Fibroblast of skin of left biceps (primary cell): ENCODE results near the gene NUMB.

Experiments
- DNase-seq, 2 experiments: peaks; one replicate each; pipeline ENCODE4 v3.0.0-alpha.2; 2013; ENCODE audit warnings: low read depth in 2 of 2

NUMB gene

DNA sequence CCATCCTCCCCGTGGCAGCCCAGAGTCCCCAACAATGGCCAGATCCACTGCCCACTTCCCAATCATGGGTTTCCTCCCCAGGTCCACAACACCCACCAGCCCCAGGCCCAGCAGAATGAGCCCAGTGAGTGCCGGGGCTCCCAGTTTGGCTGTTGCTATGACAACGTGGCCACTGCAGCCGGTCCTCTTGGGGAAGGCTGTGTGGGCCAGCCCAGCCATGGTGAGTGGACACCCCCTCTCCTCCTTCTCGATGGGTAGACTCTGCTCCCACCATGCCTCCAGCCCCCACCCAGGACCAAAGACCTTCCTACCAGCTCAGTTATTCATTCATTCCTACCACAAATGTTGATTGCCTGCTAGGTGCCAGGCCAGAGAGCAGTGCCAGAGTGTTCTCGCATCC lies 197.3 kb downstream of the NUMB start:
- no peak for DNase-seq

DNA sequence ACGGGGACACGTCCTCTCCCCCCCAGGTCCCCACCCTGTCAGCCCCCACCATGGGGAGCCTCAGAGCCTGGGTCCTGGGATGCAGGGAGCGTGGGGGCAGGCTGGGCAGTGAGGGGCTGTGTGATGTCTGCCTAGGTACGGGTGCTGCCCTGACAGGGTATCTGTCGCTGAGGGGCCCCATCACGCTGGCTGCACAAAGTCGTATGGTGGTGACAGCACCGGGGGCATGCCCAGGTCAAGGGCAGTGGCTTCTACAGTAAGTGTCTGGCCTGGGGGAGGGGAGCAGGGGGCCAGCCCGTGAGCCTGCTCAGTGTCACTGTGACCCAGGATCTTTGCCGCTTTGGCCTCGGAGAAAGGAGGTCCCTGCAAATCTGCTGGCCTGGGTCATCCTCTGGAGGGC lies 197.8 kb downstream of the NUMB start:
- DNase-seq: no peak

DNA sequence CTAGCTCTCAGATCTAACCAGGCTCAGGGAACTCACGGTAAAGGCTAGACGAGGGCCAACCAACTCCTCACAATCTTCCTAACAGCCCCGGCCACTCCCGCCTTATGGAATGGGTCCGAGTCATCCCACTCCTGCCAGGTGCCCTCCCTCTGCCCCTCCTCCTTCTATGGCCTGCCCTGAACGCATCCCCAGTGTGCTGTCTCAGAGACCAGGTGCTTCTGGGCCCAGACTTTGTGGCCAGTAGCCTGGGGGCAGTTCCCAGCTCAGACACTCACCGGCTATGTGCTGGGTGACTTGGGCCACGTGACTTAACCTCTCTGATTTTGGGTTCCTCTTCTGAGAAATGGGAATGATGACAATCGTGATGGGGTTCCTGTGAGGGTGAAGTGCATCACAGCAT lies 198.5 kb downstream of the NUMB start:
- no peak for DNase-seq

DNA sequence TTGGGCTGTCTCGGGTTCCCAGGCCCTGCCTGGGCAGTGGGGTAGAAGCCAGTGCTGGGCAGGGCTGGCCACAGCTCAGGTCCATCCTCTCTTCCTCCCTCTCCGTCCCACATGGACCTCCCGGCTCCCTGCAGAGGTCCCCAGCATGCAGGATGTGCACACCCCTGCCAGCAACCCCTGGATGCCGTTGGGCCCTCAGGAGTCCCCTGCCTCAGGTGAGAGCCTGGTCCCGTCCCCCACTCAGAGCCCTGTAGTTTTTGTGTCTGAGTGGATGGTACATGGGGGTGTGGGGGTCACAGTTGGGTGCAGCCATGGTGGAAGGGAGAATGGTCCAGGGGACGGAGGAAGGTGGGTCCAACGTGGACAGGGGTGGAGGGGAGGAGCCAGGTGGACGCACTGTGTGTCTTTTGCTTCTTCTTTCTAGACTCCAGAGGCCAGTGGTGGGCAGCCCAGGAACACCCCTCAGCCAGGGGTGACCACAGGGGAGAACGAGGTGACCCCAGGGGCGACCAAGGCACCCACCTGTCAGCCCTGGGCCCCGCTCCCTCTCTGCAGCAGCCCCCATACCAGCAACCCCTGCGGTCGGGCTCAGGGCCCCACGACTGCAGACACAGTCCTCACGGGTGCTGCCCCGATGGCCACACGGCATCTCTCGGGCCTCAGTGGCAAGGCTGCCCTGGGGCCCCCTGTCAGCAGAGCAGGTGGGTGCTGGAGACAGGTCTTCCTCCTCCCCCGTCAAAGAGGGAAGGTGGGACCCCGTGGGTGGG lies 199.3 kb downstream of the NUMB start:
- no peak for DNase-seq

DNA sequence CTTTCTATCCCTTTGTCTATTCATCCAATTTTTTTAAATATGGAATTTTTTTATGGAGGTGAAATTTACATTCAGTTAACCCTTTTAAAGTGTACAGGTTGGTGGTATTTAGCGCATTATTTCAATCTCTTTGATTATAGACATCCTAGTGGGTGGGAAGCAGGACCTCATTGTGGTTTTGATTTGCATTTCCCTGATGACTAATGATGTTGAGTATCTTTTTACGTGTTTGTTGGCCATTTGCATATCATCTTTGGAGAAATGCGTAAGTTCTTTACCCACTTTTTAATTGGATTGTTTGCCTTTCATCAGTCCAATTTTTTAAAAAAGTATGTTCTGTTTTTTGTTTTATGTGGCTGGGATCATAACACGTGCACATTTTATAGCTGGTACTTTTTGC lies 200.3 kb downstream of the NUMB start:
- DNase-seq: no peak

DNA sequence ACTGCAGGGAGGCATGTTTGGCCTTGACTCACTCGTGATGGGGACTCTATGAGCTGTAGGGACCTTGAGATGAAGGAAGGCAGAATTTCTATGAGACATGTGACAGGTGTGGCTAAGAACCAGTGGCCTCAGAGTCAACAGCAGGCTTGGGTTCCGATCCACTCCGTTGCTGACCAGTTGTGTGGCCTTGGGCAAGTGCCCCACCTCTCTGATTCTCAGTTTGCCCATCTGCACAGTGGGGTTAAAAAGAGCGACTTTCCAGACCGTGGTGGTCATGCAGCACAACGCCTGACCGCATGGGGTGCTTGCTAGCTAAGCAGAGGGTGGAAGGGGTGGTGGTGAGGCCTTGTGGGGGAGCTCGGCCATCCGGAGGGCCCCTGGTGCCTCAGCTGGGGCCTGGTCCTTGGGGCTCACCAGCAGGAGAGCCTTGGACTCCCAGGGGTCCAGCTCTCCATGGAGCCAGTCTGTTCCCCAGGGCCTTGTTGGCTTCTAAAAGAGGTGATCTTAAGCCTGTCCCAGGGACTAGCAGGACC lies 202.6 kb downstream of the NUMB start:
- no peak for DNase-seq

DNA sequence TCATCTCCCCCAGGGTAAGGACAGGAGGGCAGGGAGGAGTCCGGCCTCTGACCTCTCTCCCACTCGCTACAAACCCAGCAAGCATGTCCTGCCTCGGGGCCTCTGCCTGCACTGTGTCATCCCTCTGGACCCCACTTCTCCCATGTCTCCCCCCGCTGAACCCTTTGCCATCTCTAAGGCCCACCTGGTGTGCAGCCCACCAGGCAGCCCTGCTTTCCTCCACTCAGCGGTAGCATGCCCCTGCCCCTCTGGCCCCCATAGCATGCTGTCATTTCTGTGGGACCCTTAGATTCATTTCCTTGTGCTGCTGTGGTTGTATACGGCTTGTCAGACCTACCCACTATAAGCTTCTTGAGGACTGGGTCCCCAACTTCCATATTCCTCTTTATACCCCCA lies 203.3 kb downstream of the NUMB start:
- DNase-seq: no peak

DNA sequence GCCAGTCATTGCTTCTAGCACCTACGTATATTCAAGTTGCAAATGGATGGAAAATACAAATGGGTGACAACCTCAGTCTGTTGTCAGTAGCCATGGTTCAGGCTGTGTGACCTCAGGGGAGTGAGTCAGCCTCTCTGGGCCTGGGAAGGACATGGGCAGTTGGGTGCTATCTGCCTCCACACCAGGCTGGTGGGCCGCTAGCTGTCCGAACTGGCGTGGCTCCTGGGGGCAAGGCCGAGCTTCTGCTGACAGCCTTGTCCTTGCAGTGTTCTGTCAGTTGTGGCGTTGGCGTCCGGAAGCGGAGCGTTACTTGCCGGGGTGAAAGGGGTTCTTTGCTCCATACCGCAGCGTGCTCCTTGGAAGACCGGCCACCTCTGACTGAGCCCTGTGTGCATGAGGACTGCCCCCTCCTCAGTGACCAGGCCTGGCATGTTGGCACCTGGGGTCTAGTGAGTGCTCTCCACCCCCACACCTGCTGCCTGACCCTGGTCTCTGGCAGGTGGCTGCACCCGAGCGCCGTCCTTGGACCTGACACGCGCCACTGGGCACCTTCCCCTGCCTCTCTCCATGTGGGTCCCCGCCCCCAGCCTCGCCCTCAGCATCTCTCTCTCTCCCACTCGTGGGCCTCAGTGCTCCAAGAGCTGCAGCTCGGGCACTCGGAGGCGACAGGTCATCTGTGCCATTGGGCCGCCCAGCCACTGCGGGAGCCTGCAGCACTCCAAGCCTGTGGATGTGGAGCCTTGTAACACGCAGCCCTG lies 203.9 kb downstream of the NUMB start:
- DNase-seq: no peak

DNA sequence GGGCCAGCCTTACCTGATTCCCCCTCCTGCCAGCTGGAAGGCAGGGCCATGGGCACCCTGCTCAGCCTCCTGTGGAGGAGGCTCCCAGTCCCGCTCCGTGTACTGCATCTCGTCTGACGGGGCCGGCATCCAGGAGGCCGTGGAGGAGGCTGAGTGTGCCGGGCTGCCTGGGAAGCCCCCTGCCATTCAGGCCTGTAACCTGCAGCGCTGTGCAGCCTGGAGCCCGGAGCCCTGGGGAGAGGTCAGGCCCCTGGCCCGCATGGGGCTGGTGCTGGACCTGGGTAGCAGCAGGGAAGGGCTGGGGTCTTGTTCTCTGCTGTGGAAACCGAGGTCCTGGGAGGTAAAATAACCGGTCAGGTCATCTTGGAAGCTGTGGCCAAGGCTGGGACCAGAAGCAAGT lies 204.6 kb downstream of the NUMB start:
- DNase-seq: no peak

DNA sequence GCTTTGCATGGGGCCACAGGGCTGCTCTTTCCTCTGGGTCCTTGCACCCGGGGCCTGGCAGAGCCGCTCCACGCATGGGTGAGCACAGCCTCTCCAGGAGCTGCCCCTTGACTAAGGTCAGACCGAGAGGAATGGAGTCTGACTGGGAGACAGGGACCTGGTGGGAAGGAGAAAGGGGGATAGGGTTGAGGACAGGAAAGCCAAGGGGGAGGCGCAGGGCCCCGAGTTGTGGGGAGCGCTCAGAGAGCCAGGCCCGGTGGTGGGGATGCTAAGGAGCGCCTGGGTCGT lies 205.1 kb downstream of the NUMB start:
- DNase-seq: no peak

DNA sequence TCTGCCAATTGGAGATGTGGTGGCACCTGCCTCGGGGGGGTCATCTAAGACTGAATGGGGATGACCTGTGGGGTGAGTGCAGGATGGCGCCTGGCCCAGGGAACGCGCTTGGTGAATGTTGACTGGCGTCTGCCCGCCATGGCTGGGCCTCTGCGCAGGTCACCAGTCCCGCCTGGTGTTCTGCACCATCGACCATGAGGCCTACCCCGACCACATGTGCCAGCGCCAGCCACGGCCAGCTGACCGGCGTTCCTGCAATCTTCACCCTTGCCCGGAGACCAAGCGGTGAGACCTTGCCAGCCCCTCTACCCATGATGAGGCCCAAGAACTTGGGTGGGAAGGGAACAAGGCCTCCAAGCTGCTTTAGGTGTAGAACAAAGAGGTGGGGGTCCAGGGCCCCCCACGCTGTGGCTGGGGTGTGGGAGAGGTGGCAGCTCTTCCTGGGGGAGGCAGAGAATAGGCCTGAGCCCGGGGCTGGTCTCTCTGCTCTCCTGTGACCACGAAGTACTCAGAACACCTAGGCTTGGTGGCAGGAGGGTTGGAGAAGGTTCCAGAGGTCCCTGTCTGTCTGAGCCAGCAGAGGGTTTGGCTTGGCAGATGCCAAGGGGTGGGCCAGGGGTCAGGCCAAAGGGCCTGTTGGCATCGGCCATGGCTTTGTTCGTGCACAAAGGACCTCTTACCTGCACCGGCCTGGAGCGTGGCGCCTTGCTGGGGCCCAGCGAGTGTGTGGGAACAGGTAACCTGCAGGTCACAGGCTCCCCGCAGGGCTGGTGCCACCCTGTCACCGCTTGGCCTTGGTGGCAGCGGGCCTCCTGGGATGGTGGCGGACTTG lies 205.6 kb downstream of the NUMB start:
- DNase-seq: no peak

DNA sequence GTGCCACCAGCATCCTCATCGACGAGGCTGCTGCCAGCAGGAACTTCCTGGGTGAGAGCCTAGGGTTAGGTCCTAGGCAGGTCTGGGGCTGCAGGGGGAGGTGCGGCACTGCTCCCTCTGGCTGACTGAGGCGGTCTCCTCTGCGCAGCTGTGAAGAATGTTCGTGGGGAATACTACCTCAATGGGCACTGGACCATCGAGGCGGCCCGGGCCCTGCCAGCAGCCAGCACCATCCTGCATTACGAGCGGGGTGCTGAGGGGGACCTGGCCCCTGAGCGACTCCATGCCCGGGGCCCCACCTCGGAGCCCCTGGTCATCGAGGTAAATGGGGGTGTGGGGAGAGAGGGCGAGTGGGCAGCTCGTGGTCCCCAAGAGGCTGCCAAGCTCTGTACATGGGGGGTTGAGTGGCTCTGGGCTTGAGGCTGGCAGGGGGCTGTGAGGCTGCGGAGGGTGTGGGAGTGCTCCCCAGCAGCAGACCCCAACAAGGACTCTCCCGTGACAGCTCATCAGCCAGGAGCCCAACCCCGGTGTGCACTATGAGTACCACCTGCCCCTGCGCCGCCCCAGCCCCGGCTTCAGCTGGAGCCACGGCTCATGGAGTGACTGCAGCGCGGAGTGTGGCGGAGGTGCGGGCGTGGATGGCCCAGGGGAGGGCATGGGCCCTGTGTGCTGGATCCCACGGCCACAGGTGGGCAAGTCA lies 206.7 kb downstream of the NUMB start:
- DNase-seq: no peak

DNA sequence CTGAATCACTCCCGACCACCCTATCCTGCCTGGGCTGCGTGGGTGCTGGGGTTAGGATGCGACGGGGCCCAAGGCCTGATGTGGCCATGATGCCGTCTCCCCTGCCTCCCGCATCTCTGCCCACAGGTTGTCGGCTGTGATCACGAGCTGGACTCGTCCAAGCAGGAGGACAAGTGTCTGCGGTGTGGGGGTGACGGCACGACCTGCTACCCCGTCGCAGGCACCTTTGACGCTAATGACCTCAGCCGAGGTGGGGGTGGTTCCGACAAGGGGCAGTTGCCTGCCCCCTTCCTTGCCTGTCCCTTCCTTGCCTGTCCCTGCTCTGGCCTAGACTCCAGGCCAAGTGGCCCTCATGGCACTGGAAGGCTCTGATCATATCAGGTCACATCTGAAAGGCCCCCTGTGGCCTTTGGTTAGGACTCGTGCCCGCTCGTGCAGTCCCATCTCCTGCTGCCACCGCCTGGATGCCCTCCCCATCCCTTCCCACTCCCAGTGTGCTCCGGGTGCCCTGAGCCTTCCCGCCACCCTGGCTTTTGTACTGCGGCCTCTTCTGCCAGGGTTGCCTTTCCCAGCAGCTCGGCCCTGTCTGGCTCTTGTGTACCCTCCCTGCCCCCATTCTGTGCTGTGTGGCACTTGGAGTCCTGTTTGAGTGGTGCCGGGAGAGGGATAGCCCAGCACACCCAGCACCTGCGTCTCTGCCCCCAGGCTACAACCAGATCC lies 207.4 kb downstream of the NUMB start:
- DNase-seq: no peak

DNA sequence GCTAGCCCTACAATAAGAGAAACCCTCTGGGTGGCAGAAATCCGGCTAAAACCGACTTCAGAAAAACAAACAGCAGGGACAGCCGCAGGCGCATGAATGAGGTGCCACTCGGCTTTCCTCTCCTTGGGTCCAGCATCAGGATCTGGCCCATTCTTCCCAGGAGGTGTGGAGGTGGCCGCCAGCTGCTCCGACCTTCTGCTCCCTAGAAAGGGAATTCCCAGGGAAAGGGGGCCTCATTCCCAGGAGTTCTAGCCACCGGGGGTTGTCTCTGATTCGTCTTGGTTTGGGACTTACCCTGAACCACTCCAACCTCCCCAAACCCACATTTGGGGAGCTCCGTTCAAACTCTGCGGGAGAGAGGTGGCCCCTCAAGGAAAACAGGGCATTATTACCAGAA lies 208.0 kb downstream of the NUMB start:
- no peak for DNase-seq

DNA sequence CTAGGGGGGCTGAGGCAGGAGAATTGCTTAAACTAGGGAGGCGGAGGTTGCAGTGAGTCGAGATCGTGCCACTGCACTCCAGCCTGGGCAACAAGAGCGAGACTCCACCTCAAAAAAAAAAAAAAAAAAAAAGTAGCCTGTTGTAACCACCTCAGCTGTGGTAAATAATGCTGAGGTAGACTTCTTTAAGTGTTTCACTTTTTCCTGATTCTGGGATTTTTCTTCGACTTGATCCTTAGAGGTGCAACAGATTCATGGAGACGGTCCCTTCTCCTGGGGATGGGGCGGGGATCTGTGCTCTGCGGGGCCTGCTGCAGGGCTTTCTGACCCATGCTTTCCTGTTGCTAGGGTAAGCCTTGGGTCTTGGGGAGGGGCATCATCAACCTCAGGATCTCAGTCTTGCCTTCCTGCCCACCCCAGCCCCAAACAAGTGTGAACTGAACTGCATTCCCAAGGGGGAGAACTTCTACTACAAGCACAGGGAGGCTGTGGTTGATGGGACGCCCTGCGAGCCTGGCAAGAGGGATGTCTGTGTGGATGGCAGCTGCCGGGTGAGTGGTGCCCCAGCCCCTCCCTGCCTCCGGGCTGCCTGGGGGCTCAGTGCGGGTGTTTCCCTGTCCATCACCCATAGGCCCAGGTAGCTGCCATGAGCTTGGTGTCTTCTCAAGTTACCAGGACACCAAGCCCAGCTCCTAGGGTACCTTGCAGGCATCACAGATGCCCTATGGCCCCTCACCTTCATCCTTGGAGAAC lies 208.6 kb downstream of the NUMB start:
- no peak for DNase-seq

DNA sequence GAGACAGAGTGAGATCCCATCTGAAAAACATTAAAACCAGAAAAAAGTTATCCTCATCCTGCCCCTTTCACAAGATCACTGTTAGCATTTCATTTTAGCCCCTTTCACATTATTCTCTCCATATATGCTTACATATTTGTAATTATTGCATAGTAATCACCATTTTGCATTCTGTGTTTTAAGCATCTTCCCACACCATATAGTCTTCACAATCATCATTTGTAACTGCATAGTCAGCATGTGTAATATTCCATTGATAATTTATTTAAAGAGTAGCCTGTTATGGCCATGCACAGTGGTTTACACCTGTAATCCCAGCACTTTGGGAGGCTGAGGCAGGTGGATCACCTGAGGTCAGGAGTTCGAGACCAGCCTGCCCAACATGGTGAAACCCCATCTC lies 209.2 kb downstream of the NUMB start:
- no peak for DNase-seq

DNA sequence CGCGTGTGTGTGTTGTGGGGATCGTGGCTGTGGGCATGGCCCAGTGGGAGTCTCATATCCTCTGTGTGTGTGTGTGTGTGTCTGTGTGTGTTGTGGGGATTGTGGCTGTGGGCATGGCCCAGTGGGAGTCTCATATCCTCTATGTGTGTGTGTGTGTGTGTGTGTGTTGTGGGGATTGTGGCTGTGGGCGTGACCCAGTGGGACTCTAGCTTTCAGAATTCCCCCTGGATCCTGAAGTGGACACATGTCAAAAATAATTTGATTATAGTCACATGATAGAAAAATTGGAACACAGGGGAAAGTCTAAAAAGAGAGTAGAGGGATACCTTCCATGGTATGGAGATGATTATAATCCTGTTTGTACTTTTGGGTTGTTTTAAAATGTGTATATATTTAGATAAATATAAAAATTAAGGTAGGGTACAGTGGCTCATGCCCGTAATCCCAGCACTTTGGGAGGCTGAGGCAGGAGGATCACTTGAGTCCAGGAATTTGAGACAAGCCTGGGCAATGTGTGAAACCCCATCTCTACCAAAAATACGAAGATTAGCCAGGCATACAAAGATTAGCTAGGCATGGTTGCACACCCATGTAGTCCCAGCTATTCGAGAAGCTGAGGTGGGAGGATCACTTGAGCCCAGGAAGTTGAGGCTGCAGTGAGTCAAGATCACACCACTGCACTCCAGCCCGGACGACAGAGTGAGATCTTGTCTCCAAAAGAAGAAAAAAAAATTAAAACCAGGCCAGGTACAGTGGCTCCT lies 210.1 kb downstream of the NUMB start:
- no peak for DNase-seq

DNA sequence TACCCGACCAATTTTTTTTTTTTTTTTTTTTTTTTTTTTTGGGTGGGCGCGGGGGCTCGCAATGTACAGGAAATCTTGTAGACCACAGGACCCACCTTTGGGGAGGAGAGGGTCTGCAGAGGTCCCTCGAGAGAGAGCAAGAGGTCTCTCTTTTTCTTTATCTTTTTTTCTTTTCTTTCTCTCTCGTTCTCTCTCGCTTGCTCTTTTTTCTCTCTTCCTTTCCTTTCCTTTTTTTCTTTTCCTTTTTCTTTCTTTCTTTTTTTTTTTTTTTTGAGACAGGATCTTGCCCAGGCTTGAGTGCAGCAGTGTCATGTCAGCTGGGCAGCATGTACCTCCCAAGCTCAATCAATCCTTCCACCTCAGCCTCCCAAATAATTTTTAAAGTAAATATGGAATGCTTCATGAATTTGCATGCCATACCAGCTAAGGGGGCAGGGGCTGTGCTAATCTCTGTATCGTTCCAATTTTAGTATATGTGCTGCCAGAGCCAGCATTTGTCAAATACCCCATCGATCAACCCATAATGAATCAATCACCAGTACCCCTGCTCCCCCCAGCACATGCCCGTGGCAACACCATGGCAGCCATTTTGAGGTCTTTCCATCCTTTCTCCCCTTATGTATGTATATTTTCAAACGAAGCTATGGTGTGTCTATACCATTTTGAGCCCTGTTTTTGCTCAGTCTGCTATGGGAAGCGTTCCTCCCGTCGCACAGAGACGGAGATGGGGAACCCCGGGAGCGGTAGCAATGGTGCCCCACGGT lies 211.8 kb downstream of the NUMB start:
- no peak for DNase-seq
